Muscle of leg (tissue), 11 donors: ENCODE data around the gene TFF1. TPM values are rescaled to one million over a fixed set of nuclear protein-coding genes. Genes with fewer than 3 reads are reported as not detected.

ENCODE experiments used
- DNase-seq: peaks from one replicate; pipeline ENCODE4 v3.0.0; 2013
- H3K27ac ChIP-seq: one replicate; pipeline ENCODE4 v1.5.1; 2013; ENCODE audit warnings: mild to moderate bottlenecking, low read length, control low read depth
- H3K27me3 ChIP-seq: one replicate; pipeline ENCODE4 v1.6.1; 2013; ENCODE audit warnings: low read length; ENCODE audit not compliant: control insufficient read depth, insufficient read depth
- H3K36me3 ChIP-seq: one replicate; pipeline ENCODE4 v1.6.1; 2013; ENCODE audit warnings: low read length; ENCODE audit not compliant: control insufficient read depth, insufficient read depth
- H3K4me1 ChIP-seq: one replicate; pipeline ENCODE4 v1.6.1; 2013; ENCODE audit warnings: low read length; ENCODE audit not compliant: control insufficient read depth, insufficient read depth
- H3K4me3 ChIP-seq: one replicate; pipeline ENCODE4 v1.5.1; 2013; ENCODE audit warnings: low read length, control low read depth
- H3K9me3 ChIP-seq: replicated peaks from 2 replicates; pipeline ENCODE4 v1.6.1; 2013; ENCODE audit warnings: low read depth, low read length; ENCODE audit not compliant: control insufficient read depth
- WGBS: methylation state at CpG from one replicate; pipeline ENCODE4 v1.1.5; 2013; ENCODE audit warnings: missing lambda C conversion rate; ENCODE audit not compliant: insufficient coverage; 5-methylcytosine and 5-hydroxymethylcytosine counted together
- polyA plus RNA-seq, 8 donors: library from polyadenylated mRNA; unstranded; fragments of 120-200 nt; gene quantifications; one replicate each; pipeline versions ENCODE4 v1.2.1 to v1.2.3, GENCODE V29; 2013; ENCODE audit warnings: inconsistent platforms in 1 of 8, low replicate concordance in 1 of 8; ENCODE audit not compliant: insufficient read length in 8 of 8, insufficient read depth in 1 of 8
- total RNA-seq: library from RNA; stranded (reverse); fragments of 120-200 nt; gene quantifications from one replicate; pipeline ENCODE4 v1.2.4, GENCODE V29; 2013

TFF1 gene
- total and polyA plus RNA-seq, 9 donors, result 0.54 to 1.3 TPM; not detected in 7

DNA sequence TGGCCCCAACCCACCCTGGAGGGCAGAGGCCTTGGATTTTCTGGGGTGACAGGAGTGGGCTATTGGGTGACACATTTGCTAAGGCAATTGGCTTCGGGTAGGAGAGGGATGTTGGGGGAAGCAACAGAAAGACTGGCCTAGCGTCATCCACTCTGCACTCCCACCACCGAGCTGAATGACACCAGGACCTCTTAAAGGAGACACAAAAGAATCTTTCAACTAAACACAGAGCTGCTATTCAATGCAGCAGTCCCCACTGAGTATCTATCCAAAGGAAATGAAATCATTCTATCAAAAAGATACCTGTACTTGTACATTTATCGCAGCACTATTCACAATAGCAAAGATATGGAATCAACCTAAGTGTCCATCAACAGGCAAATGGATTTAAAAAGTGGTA, 21.7 kb downstream of the TFF1 start:
- Histone ChIP-seq H3K27ac (no peak overlapping the region), H3K27me3 (peaks cover 3% of the 10 kb centered on the region), H3K4me3 (no peak overlapping the region), H3K9me3 (no peaks in the 10 kb centered on the region), H3K4me1 (no peaks in the 10 kb centered on the region), H3K36me3 (no peaks in the 10 kb centered on the region)
- no CpG with 5 or more reads among the region's 4 CpGs for WGBS
- no peak for DNase-seq

DNA sequence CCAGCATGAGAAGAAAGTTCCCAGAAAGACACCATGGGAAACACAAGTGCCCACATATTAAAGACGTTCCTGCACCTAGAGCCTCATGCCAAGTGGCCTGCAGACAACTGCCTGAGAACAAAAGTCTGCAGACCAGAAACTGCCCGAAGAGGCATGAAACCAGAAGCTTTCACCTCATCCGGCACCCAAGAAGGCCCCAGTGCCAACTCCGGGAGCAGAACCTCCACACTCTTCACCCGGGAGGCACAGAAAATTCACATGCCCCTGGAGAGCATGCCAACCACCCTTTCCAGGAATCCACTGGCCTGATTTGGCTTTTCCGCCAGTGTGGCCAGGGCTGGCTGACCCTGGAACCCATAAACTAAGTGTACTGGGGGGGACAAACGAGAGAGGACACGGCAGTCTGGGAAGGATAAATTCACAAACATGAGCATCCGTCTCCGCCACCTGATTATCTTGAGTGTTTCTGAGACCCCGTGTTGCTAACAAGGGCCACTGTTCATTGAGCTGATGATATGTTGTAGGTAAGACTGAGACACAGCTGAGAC, 22.3 kb downstream of the TFF1 start:
- DNase-seq, result no peak
- Histone ChIP-seq H3K9me3 (no peaks in the 10 kb centered on the region), H3K4me1 (no peaks in the 10 kb centered on the region), H3K27ac (no peak overlapping the region), H3K27me3 (peaks cover 3% of the 10 kb centered on the region), H3K4me3 (no peak overlapping the region), H3K36me3 (no peaks in the 10 kb centered on the region)
- 88% methylated on average over 11 of the region's 11 CpGs for WGBS

DNA sequence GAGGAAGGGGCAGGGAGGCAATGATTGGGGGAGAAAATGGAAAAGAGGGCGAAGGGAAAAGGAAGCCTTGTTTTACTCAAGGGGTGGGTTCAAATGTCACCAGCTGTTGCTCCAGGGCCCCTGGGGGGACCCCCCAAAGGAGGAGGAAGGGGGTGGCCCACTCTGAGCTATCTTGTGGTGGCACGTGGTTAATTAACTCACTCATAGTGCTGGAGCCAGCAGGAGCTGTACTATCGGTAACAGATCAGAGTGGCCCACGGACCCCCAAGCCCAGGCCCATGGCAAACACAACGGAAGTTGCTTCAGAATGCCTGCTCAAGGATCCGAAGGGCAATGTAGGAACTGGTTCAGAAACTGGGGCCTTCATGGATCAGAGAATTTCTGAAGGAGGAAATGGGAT, 22.8 kb downstream of the TFF1 start:
- DNase-seq, result no peak
- H3K4me3 ChIP-seq, result no peak overlapping the region
- H3K27me3 ChIP-seq, result peaks cover 3% of the 10 kb centered on the region
- H3K9me3 ChIP-seq, result no peaks in the 10 kb centered on the region
- no peaks in the 10 kb centered on the region for H3K36me3 ChIP-seq
- H3K4me1 ChIP-seq, result no peaks in the 10 kb centered on the region
- WGBS, result 74% methylated on average over 6 of the region's 6 CpGs
- H3K27ac ChIP-seq, result no peak overlapping the region

- no peaks in the 10 kb centered on the region for H3K9me3 ChIP-seq
- peaks cover 3% of the 10 kb centered on the region for H3K27me3 ChIP-seq
- no peaks in the 10 kb centered on the region for H3K36me3 ChIP-seq
- 78% methylated on average over 7 of the region's 10 CpGs for WGBS
- H3K4me3 ChIP-seq, result no peak overlapping the region
- H3K27ac ChIP-seq, result no peak overlapping the region
- peaks cover 3% of the 10 kb centered on the region for H3K4me1 ChIP-seq
- DNase-seq, result no peak
Measured at GRCh38 chr21:42343101-42343500, 23.2 kb downstream of the TFF1 start.

- Histone ChIP-seq H3K4me1 (peaks cover 5% of the 10 kb centered on the region), H3K36me3 (no peaks in the 10 kb centered on the region), H3K4me3 (no peak overlapping the region), H3K9me3 (no peaks in the 10 kb centered on the region), H3K27ac (no peak overlapping the region), H3K27me3 (no peaks in the 10 kb centered on the region)
- WGBS, result 86% methylated on average over 8 of the region's 15 CpGs
- DNase-seq, result no peak
Measured at GRCh38 chr21:42341776-42342542, 24.4 kb downstream of the TFF1 start.

- H3K27me3 ChIP-seq, result peaks cover 4% of the 10 kb centered on the region
- peaks cover 7% of the 10 kb centered on the region for H3K4me1 ChIP-seq
- WGBS, result 53% methylated on average over 20 of the region's 24 CpGs
- no peaks in the 10 kb centered on the region for H3K36me3 ChIP-seq
- no peak overlapping the region for H3K4me3 ChIP-seq
- H3K27ac ChIP-seq, result no peak overlapping the region
- no peaks in the 10 kb centered on the region for H3K9me3 ChIP-seq
- no peak for DNase-seq
Measured at GRCh38 chr21:42340187-42341050, 25.9 kb downstream of the TFF1 start.

GRCh38 chr21:42338729-42339715, 27.3 kb downstream of the TFF1 start:
- Histone ChIP-seq H3K9me3 (no peaks in the 10 kb centered on the region), H3K4me3 (no peak overlapping the region), H3K27ac (no peak overlapping the region), H3K36me3 (no peaks in the 10 kb centered on the region), H3K27me3 (peaks cover 6% of the 10 kb centered on the region), H3K4me1 (peaks cover 7% of the 10 kb centered on the region)
- WGBS, result 76% methylated on average over 7 of the region's 17 CpGs
- no peak for DNase-seq

GRCh38 chr21:42337830-42338728, 28.3 kb downstream of the TFF1 start:
- H3K27me3 ChIP-seq, result peaks cover 6% of the 10 kb centered on the region
- H3K9me3 ChIP-seq, result no peaks in the 10 kb centered on the region
- WGBS, result 32% methylated on average over 21 of the region's 23 CpGs
- no peaks in the 10 kb centered on the region for H3K36me3 ChIP-seq
- peak; percentile 56 for DNase-seq
- no peak overlapping the region for H3K4me3 ChIP-seq
- no peak overlapping the region for H3K27ac ChIP-seq
- peaks cover 7% of the 10 kb centered on the region for H3K4me1 ChIP-seq

DNA sequence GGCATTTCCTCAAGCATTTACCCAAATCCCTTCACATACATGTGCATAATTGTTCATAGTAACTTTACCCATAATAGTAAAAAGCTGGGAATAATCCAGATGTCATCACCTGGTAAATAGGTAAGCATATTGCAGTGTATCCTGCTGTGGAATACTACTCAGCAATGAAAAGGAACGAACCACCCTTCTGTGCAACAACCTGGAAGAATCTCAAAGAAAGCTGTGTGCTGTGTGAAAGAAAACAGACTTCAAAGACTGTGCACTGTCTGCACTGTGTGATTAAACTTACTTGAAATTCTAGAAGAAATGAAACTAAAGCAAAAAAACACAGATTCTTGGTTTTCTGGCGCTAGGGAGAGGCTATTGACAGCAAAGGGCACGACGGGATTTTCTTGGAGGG, 29.1 kb downstream of the TFF1 start:
- no peak for DNase-seq
- H3K27me3 ChIP-seq, result peaks cover 10% of the 10 kb centered on the region
- H3K36me3 ChIP-seq, result no peaks in the 10 kb centered on the region
- H3K9me3 ChIP-seq, result no peaks in the 10 kb centered on the region
- H3K27ac ChIP-seq, result no peak overlapping the region
- no CpG with 5 or more reads among the region's 4 CpGs for WGBS
- no peak overlapping the region for H3K4me3 ChIP-seq
- peaks cover 7% of the 10 kb centered on the region for H3K4me1 ChIP-seq
